Measurements from ENCODE around the gene PRPF38B. TPM values are rescaled to one million over a fixed set of nuclear protein-coding genes. Genes with fewer than 3 reads are reported as not detected.

PRPF38B gene
- total and polyA plus RNA-seq, 2 donors: 27.3 to 69.6 TPM

DNA sequence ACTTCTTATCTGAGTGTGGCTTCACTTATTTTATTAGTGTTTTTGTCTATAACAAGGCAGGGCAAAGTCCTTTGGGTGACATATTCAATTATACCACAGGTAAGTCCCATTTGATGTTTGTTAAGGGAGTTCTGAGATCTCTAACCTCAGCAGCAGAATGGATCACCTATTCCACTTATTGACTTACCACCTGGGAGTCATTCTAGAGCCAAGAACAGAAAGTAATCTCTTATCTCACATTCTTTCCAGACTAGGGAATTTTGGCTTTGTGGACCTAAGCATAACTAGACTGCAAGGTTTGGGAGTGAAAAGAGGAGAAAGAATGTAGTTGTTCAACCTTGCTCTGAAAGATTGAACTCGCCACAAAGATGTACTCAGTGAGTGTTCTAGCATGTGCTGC lies 33.8 kb downstream of the PRPF38B start:
- H3K27me3 ChIP-seq (ENCODE audit: control insufficient read depth in 2 of 2, insufficient read depth in 1 of 2, low read length in 1 of 2): no peaks in the 10 kb centered on the region
- no peak for DNase-seq (ENCODE audit: low read depth in 6 of 9, low spot score in 9 of 9)
- H3K4me1 ChIP-seq (ENCODE audit: control insufficient read depth in 2 of 2, insufficient read depth in 2 of 2, low read length in 2 of 2): no peaks in the 10 kb centered on the region
- no peak overlapping the region for H3K27ac ChIP-seq (ENCODE audit: low read depth in 1 of 2, low read length in 1 of 2)
- no peaks in the 10 kb centered on the region for H3K36me3 ChIP-seq (ENCODE audit: control insufficient read depth in 2 of 2, insufficient read depth in 2 of 2, low read length in 1 of 2)
- H3K4me3 ChIP-seq (ENCODE audit: low read length in 2 of 2): no peak overlapping the region
- 93% methylated on average over 1 of the region's 1 CpG for WGBS
- no peaks in the 10 kb centered on the region for H3K9me3 ChIP-seq (ENCODE audit: control insufficient read depth in 2 of 2, insufficient read depth in 1 of 2, low read length in 1 of 2)

DNA sequence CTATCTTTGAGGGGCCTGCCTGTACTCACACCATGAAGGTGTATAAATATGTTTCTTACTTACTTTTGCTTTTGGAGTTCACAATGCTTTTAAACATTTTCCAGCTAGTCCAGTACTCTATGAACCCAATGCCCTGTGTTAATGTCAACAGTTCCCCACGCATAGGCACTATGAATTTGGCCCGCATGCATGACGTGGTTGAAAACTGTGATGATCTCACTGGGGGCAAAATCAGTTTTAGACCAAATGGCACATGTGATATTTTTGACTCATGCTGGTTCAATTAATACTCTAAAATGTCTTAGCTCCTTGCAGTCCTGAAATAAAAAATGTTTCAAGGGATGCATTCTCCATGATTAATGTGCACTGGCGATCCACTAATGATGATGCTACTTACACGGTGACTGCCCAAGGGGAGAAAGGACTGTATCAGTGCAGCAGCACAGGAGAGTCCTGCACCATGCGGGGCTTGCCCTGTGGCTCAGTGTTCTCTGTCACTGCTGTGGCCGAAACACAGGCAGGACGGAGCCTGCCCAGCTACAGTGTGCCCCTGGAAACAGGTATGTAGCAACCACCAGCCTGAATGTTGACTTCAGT lies 36.3 kb downstream of the PRPF38B start:
- WGBS: 97% methylated on average over 8 of the region's 8 CpGs
- H3K27ac ChIP-seq (ENCODE audit: low read depth in 1 of 2, low read length in 1 of 2): no peak overlapping the region
- no peaks in the 10 kb centered on the region for H3K4me1 ChIP-seq (ENCODE audit: control insufficient read depth in 2 of 2, insufficient read depth in 2 of 2, low read length in 2 of 2)
- no peaks in the 10 kb centered on the region for H3K36me3 ChIP-seq (ENCODE audit: control insufficient read depth in 2 of 2, insufficient read depth in 2 of 2, low read length in 1 of 2)
- no peaks in the 10 kb centered on the region for H3K9me3 ChIP-seq (ENCODE audit: control insufficient read depth in 2 of 2, insufficient read depth in 1 of 2, low read length in 1 of 2)
- no peak overlapping the region for H3K4me3 ChIP-seq (ENCODE audit: low read length in 2 of 2)
- DNase-seq (ENCODE audit: low read depth in 6 of 9, low spot score in 9 of 9): no peak
- H3K27me3 ChIP-seq (ENCODE audit: control insufficient read depth in 2 of 2, insufficient read depth in 1 of 2, low read length in 1 of 2): no peaks in the 10 kb centered on the region

DNA sequence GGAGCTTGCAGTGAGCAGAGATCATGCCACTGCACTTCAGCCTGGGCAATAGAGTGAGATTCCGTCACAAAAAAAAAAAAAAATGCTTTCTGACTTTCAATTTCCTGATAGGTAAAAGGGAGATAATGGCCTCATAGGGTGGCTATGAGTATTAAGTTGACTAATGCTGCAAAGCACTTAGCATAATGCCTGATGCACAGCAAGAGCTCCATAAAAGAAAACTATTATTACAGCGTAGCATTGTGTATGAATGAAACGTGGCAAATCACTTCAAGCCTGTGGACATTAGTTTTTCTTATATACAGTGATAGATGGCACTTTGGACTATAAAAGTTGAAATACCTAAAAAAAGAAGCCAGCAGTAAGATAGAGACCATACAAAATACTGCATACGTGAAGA lies 37.4 kb downstream of the PRPF38B start:
- no peaks in the 10 kb centered on the region for H3K9me3 ChIP-seq (ENCODE audit: control insufficient read depth in 2 of 2, insufficient read depth in 1 of 2, low read length in 1 of 2)
- H3K27ac ChIP-seq (ENCODE audit: low read depth in 1 of 2, low read length in 1 of 2): no peak overlapping the region
- no peak for DNase-seq (ENCODE audit: low read depth in 6 of 9, low spot score in 9 of 9)
- H3K36me3 ChIP-seq (ENCODE audit: control insufficient read depth in 2 of 2, insufficient read depth in 2 of 2, low read length in 1 of 2): no peaks in the 10 kb centered on the region
- H3K4me3 ChIP-seq (ENCODE audit: low read length in 2 of 2): no peak overlapping the region
- 96% methylated on average over 4 of the region's 4 CpGs for WGBS
- H3K4me1 ChIP-seq (ENCODE audit: control insufficient read depth in 2 of 2, insufficient read depth in 2 of 2, low read length in 2 of 2): no peaks in the 10 kb centered on the region
- no peaks in the 10 kb centered on the region for H3K27me3 ChIP-seq (ENCODE audit: control insufficient read depth in 2 of 2, insufficient read depth in 1 of 2, low read length in 1 of 2)

DNA sequence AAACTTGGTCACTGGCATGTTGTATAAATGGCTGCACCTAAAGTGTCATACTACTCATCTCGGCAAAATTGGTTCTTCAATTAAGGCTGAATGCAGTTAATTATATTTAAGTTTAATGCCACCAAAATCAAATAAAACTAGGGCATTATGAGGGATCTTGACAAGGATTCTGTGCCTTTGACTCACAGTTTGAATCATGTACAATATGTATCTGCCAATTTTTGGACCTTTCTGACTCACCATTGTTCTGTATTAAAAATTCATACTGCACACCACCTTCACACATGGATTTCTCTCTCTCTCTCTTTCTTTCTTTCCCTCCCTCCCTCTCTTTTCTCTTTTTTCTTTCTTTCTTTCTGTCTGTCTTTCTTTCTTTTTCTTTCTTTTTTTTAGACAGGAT lies 40.3 kb downstream of the PRPF38B start:
- WGBS: 100% methylated on average over 1 of the region's 1 CpG
- H3K27me3 ChIP-seq (ENCODE audit: control insufficient read depth in 2 of 2, insufficient read depth in 1 of 2, low read length in 1 of 2): no peaks in the 10 kb centered on the region
- DNase-seq (ENCODE audit: low read depth in 6 of 9, low spot score in 9 of 9): no peak
- no peaks in the 10 kb centered on the region for H3K9me3 ChIP-seq (ENCODE audit: control insufficient read depth in 2 of 2, insufficient read depth in 1 of 2, low read length in 1 of 2)
- no peaks in the 10 kb centered on the region for H3K4me1 ChIP-seq (ENCODE audit: control insufficient read depth in 2 of 2, insufficient read depth in 2 of 2, low read length in 2 of 2)
- H3K27ac ChIP-seq (ENCODE audit: low read depth in 1 of 2, low read length in 1 of 2): no peak overlapping the region
- no peak overlapping the region for H3K4me3 ChIP-seq (ENCODE audit: low read length in 2 of 2)
- no peaks in the 10 kb centered on the region for H3K36me3 ChIP-seq (ENCODE audit: control insufficient read depth in 2 of 2, insufficient read depth in 2 of 2, low read length in 1 of 2)

DNA sequence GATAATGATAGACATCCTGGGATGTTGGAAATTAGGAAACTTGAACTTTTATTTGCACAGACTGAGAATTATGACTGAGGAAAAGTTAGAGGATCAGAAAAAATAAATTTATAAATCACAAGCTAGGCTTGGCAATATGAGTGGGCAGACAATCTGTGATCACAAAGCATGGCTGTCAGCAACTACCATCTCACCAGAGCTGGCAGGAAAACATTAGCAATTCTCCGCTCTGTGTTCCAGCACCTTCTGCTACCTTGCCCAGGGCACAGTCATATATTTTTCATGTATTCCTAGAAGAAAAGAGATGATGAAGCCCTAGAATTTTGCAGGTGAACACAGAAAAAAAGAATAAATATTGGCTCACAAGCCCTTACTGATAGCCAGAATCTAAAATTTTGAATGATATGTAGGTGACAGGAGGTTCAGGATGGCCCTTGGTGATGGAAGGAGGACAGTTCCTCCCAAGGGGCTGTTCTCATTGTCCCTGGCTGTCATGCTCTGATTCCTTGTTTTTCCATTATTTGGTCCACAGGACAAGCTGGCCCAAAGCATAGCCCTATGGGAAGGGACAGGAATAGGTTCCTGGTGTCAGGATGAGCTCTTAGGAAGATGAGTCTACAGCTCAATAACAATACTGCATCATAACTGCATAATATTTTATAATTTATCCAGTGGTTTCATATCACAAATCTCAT lies 42.2 kb downstream of the PRPF38B start:
- Histone ChIP-seq H3K27ac (ENCODE audit: low read depth in 1 of 2, low read length in 1 of 2) (no peak overlapping the region), H3K4me1 (ENCODE audit: control insufficient read depth in 2 of 2, insufficient read depth in 2 of 2, low read length in 2 of 2) (no peaks in the 10 kb centered on the region), H3K9me3 (ENCODE audit: control insufficient read depth in 2 of 2, insufficient read depth in 1 of 2, low read length in 1 of 2) (no peaks in the 10 kb centered on the region), H3K36me3 (ENCODE audit: control insufficient read depth in 2 of 2, insufficient read depth in 2 of 2, low read length in 1 of 2) (no peaks in the 10 kb centered on the region), H3K4me3 (ENCODE audit: low read length in 2 of 2) (no peak overlapping the region), H3K27me3 (ENCODE audit: control insufficient read depth in 2 of 2, insufficient read depth in 1 of 2, low read length in 1 of 2) (no peaks in the 10 kb centered on the region)
- WGBS: 95% methylated on average over 1 of the region's 1 CpG
- no peak for DNase-seq (ENCODE audit: low read depth in 6 of 9, low spot score in 9 of 9)

DNA sequence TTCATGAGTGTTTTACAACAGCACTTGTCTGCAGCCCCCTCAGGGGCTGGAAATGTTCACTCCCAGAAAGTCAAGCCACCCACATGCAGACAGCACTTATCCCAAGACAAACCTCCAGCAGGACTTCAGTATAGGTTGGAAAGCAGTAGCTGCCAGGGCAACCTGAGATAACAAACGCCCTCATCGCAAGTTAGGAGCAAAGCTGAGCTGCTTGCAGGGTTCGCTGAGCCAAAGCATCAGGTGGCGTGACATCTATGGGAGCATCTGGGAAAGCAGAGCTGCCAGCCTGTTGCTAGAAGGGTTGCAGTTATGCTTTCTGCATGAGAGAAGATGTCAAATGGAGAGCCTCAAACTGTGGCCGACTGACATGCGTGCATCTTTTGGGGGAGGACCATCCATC lies 50.1 kb downstream of the PRPF38B start:
- Histone ChIP-seq H3K4me1 (ENCODE audit: control insufficient read depth in 2 of 2, insufficient read depth in 2 of 2, low read length in 2 of 2) (peaks cover 0 to 5% of the 10 kb centered on the region in 2 donors), H3K9me3 (ENCODE audit: control insufficient read depth in 2 of 2, insufficient read depth in 1 of 2, low read length in 1 of 2) (no peaks in the 10 kb centered on the region), H3K4me3 (ENCODE audit: low read length in 2 of 2) (no peak overlapping the region), H3K27ac (ENCODE audit: low read depth in 1 of 2, low read length in 1 of 2) (peak overlapping the region in 1 of 2 donors; percentile 32), H3K36me3 (ENCODE audit: control insufficient read depth in 2 of 2, insufficient read depth in 2 of 2, low read length in 1 of 2) (no peaks in the 10 kb centered on the region), H3K27me3 (ENCODE audit: control insufficient read depth in 2 of 2, insufficient read depth in 1 of 2, low read length in 1 of 2) (no peaks in the 10 kb centered on the region)
- DNase-seq (ENCODE audit: low read depth in 6 of 9, low spot score in 9 of 9): no peak
- WGBS: 92% methylated on average over 6 of the region's 6 CpGs

DNA sequence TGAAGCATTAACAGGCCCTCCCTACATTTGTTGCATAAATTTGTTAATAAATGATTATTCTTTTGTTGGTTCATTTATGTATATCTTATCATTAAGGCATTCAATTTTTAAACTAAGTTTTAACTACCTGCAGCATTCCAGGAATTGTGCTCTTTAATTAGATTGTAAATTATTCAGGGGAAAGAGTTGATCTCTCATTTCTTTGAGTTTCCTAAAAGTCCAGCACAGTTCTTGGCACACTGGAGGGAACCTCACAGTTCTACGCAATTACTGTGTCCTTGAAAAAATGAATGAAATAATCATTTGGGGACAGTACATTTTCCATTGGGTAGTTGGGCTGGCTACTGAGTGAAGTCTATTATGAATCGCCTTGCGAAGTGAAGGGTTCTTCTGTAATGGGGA lies 53.9 kb downstream of the PRPF38B start:
- Histone ChIP-seq H3K4me3 (ENCODE audit: low read length in 2 of 2) (peak overlapping the region in 1 of 2 donors; percentile 82), H3K27ac (ENCODE audit: low read depth in 1 of 2, low read length in 1 of 2) (peak overlapping the region; percentile 3 to 94), H3K4me1 (ENCODE audit: control insufficient read depth in 2 of 2, insufficient read depth in 2 of 2, low read length in 2 of 2) (peaks cover 0 to 11% of the 10 kb centered on the region in 2 donors), H3K27me3 (ENCODE audit: control insufficient read depth in 2 of 2, insufficient read depth in 1 of 2, low read length in 1 of 2) (no peaks in the 10 kb centered on the region), H3K36me3 (ENCODE audit: control insufficient read depth in 2 of 2, insufficient read depth in 2 of 2, low read length in 1 of 2) (no peaks in the 10 kb centered on the region), H3K9me3 (ENCODE audit: control insufficient read depth in 2 of 2, insufficient read depth in 1 of 2, low read length in 1 of 2) (no peaks in the 10 kb centered on the region)
- no peak for DNase-seq (ENCODE audit: low read depth in 6 of 9, low spot score in 9 of 9)
- WGBS: 63% methylated on average over 3 of the region's 3 CpGs

DNA sequence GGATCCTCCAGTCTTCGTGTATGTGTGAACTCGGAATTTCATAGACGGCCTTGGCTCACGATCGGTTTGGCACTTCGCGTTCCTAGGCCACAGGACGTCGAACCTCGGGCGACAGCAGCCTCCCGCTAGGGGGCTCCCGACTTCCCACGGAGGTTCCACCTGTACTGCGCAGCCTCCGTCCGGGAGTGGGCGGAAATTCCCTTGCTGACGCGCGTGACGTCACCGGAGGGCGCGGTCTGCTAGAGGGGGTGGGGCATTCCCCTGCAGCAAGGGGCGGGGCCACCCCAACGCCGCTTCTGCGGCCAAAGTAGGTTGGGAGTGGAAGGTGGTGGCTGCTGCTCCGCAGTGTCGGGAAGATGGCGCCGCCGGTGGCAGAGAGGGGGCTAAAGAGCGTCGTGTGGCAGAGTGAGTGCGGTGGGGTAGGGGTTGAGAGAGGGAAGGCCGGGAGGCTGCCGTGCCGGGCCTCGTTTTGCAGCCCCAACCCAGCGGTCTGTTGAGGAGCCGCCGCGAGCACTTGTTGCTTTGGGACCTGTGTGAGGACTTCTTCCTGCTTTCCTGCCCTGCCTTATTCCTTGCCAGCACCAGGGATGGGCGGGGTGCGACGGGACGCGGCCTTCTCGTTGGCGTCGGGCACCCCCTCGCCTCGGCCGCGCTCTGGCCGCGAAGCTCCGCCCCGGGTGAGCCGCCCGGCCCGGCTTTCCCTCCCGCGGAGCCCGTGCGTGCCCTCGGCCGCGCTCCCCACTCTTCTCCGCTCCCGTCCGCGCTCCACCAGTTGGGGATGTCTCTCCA lies 54.5 kb downstream of the PRPF38B start, which contains the start of gene STXBP3:
Gene STXBP3 (plus strand): TSS at position 293 of the 789 bp plus-strand sequence. CDS start 64 bp downstream, at position 357.
- Histone ChIP-seq H3K27ac (ENCODE audit: low read depth in 1 of 2, low read length in 1 of 2) (peak within 1 kb of the TSS; percentile 94 to 97), H3K4me1 (ENCODE audit: control insufficient read depth in 2 of 2, insufficient read depth in 2 of 2, low read length in 2 of 2) (peaks cover 0 to 11% of the 10 kb centered on the region in 2 donors), H3K4me3 (ENCODE audit: low read length in 2 of 2) (peak within 1 kb of the TSS; percentile 82 to 96), H3K9me3 (ENCODE audit: control insufficient read depth in 2 of 2, insufficient read depth in 1 of 2, low read length in 1 of 2) (no peaks in the 10 kb centered on the region), H3K36me3 (ENCODE audit: control insufficient read depth in 2 of 2, insufficient read depth in 2 of 2, low read length in 1 of 2) (no peaks in the 10 kb centered on the region), H3K27me3 (ENCODE audit: control insufficient read depth in 2 of 2, insufficient read depth in 1 of 2, low read length in 1 of 2) (no peaks in the 10 kb centered on the region)
- peak; percentile 93 to 100 (median 97) for DNase-seq (ENCODE audit: low read depth in 6 of 9, low spot score in 9 of 9)
- WGBS: under 1% methylated on average over 75 of the region's 75 CpGs
